Upper lobe of left lung (tissue), 6 donors: ENCODE data around the gene CAMK4. TPM values are rescaled to one million over a fixed set of nuclear protein-coding genes. Genes with fewer than 3 reads are reported as not detected.
"Not testable (repeated sequence)": the region's sequence is repeated elsewhere in the genome, so short reads cannot be mapped to it uniquely, and the experiment has no call there.

Experiments used
- ATAC-seq, 2 donors: fragments of 200-7000 bp; cut with Tn5 transposase; one replicate each; pipeline ENCODE4 v1.9.1; 2022; ENCODE audit warnings: mild to moderate bottlenecking in 2 of 2, moderate library complexity in 2 of 2; ENCODE audit not compliant: low FRiP score in 2 of 2
- DNase-seq, 2 donors: peaks; one replicate each; pipeline ENCODE4 v3.0.0-alpha.2; 2019 to 2020
- H3K27ac ChIP-seq, 4 donors: fragments of 200-600 bp; sonication (generic); one replicate each; pipeline ENCODE4 v1.5.1; 2016 to 2019
- H3K27me3 ChIP-seq, 4 donors: fragments of 200-600 bp; sonication (generic); one replicate each; pipeline ENCODE4 v1.5.1; 2017 to 2019
- H3K36me3 ChIP-seq, 4 donors: fragments of 200-600 bp; sonication (generic); one replicate each; pipeline ENCODE4 v1.5.1; 2016 to 2019
- H3K4me1 ChIP-seq, 4 donors: fragments of 200-600 bp; sonication (generic); one replicate each; pipeline ENCODE4 v1.5.1; 2018 to 2019
- H3K4me3 ChIP-seq, 4 donors: fragments of 200-600 bp; sonication (generic); one replicate each; pipeline ENCODE4 v1.5.1; 2017 to 2019; ENCODE audit warnings: mild to moderate bottlenecking in 2 of 4, moderate library complexity in 1 of 4
- H3K9me3 ChIP-seq, 4 donors: fragments of 200-600 bp; sonication (generic); one replicate each; pipeline ENCODE4 v1.5.1; 2018 to 2019
- CTCF ChIP-seq, 6 experiments: fragments of 450-650 bp in 4 of 6; fragments of 200-600 bp in 2 of 6; sonication (generic) in 2 of 6; IDR thresholded peaks; one replicate each; pipeline ENCODE4 v1.5.1; 2016 to 2019; ENCODE audit warnings: antibody characterized with exemption in 6 of 6
- EP300 ChIP-seq, 4 donors: sonication (generic); formaldehyde crosslinking; IDR thresholded peaks; one replicate each; pipeline ENCODE4 v1.5.1; 2017; ENCODE audit warnings: antibody characterized with exemption in 4 of 4, control low read depth in 2 of 4
- POLR2A ChIP-seq, 4 donors: fragments of 450-650 bp; IDR thresholded peaks; one replicate each; pipeline ENCODE4 v1.5.1; 2016 to 2017; ENCODE audit warnings: antibody characterized with exemption in 4 of 4, mild to moderate bottlenecking in 2 of 4
- POLR2AphosphoS5 ChIP-seq, 2 donors: sonication (generic); formaldehyde crosslinking; IDR thresholded peaks; one replicate each; pipeline ENCODE4 v1.5.1; 2017; ENCODE audit warnings: antibody characterized with exemption in 2 of 2
- whole genome bisulfite sequencing, 2 donors: methylation state at CpG; one replicate each; pipeline ENCODE4 v1.1.5; 2017 to 2018; 5-methylcytosine and 5-hydroxymethylcytosine counted together
- total RNA-seq, 6 donors: library from RNA; depleted of rRNA in 4 of 6; stranded (reverse); fragments of >200 nt in 4 of 6; gene quantifications; one replicate each; pipeline versions ENCODE4 v1.1.0 to v1.2.1, GENCODE V29; 2016 to 2021
- donor health status: DM: no; HTN: no; CAD: no; lungs with moderate emphysema.
- donor health status: DM: no; HTN: yes; CAD: no; lungs with severe emphysema.

CAMK4 gene
- total RNA-seq, 6 donors from 2014 or later, result 1.8 to 36.7 (median 2.2) TPM

DNA sequence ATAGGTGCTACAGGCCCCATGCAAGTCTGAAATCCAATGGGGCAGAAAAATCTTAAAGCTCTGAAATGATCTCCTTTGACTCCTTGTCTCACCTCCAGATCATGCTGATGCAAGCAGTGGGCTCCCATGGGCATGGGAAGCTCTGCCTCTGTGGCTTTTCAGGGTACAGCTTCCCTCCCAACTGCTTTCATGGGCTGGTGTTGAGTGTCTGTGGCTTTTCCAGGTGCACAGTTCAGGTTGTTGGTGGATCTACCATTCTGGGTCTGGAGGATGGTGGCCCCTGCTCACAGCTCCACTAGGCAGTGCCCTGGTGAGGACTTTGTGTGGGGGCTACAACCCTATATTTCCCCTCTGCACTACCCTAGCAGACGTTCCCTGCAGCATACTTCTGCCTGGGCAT is 184.6 kb downstream of the CAMK4 start:
- WGBS, 2 donors, result 88% methylated on average over 1 of the region's 1 CpG; no CpG with 5 or more reads in 1 of the 2 donors
- DNase-seq, result no peak
- no peak for ATAC-seq

GRCh38 chr5:111409266-111409665 is 185.1 kb downstream of the CAMK4 start:
- H3K27ac ChIP-seq, H3K4me1 ChIP-seq, DNase-seq, ATAC-seq, H3K27me3 ChIP-seq, H3K9me3 ChIP-seq, H3K36me3 ChIP-seq, H3K4me3 ChIP-seq: not testable (repeated sequence)

More for the DNA sequence above, 184.6 kb downstream of the CAMK4 start:
- no peaks in the 10 kb centered on the region for H3K36me3 ChIP-seq
- no peaks in the 10 kb centered on the region for H3K4me1 ChIP-seq
- TF ChIP-seq POLR2A (IDR thresholded peaks at IDR 0.05), result no peak
- TF ChIP-seq CTCF (IDR thresholded peaks at IDR 0.05), result no peak
- H3K27ac ChIP-seq, result no peak overlapping the region
- no peak overlapping the region for H3K4me3 ChIP-seq
- H3K27me3 ChIP-seq, result no peaks in the 10 kb centered on the region
- no peaks in the 10 kb centered on the region for H3K9me3 ChIP-seq

GRCh38 chr5:111410067-111410466 is 185.9 kb downstream of the CAMK4 start:
- WGBS, 2 donors, result 92 to 100% methylated on average over 3 of the region's 3 CpGs
- ATAC-seq, DNase-seq, H3K4me1 ChIP-seq, H3K36me3 ChIP-seq, H3K4me3 ChIP-seq, H3K27me3 ChIP-seq, H3K9me3 ChIP-seq, H3K27ac ChIP-seq: not testable (repeated sequence)

DNA sequence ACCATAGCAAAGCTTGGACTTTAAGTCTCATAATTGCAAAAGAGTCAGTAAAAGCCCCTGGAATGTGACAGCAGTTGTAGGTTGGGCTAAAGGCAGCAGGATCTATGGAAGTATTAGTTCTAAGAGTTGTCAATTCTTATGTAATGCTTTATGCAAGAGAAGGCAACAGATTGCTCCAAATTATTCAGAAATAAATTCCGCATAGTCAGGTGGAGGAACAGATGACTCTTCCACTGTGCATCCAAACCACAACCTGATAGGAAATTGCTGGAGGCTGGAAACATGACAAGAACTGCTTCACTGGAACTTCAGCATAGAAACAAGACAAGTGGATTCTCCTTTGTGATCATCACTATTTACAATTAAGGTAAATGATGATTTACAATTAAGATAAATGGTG is 187.1 kb downstream of the CAMK4 start:
- Histone ChIP-seq H3K27me3 (no peaks in the 10 kb centered on the region), H3K4me1 (no peaks in the 10 kb centered on the region), H3K36me3 (no peaks in the 10 kb centered on the region), H3K4me3 (no peak overlapping the region), H3K27ac (no peak overlapping the region), H3K9me3 (no peaks in the 10 kb centered on the region)
- ATAC-seq, result no peak
- WGBS, 2 donors, result 85 to 91% methylated on average over 1 of the region's 1 CpG
- TF ChIP-seq POLR2AphosphoS5 (IDR thresholded peaks at IDR 0.05), result no peak
- no peak for TF ChIP-seq POLR2A (IDR thresholded peaks at IDR 0.05)
- no peak for TF ChIP-seq CTCF (IDR thresholded peaks at IDR 0.05)
- no peak for TF ChIP-seq EP300 (IDR thresholded peaks at IDR 0.05)
- no peak for DNase-seq

- WGBS, 2 donors, result 90 to 94% methylated on average over 2 of the region's 2 CpGs
- H3K9me3 ChIP-seq, result no peaks in the 10 kb centered on the region
- DNase-seq (no peak), ATAC-seq (no peak)
- no peaks in the 10 kb centered on the region for H3K36me3 ChIP-seq
- TF ChIP-seq CTCF (IDR thresholded peaks at IDR 0.05) (no peak), POLR2AphosphoS5 (IDR thresholded peaks at IDR 0.05) (no peak), EP300 (IDR thresholded peaks at IDR 0.05) (no peak), POLR2A (IDR thresholded peaks at IDR 0.05) (no peak)
- H3K27ac ChIP-seq, result no peak overlapping the region
- H3K27me3 ChIP-seq, result no peaks in the 10 kb centered on the region
- no peaks in the 10 kb centered on the region for H3K4me1 ChIP-seq
- no peak overlapping the region for H3K4me3 ChIP-seq
Observed at GRCh38 chr5:111412593-111412992, 188.4 kb downstream of the CAMK4 start.

- 90 to 91% methylated on average over 3 of the region's 3 CpGs for WGBS, 2 donors
- no peak for ATAC-seq
- Histone ChIP-seq H3K9me3 (no peaks in the 10 kb centered on the region), H3K27me3 (no peaks in the 10 kb centered on the region), H3K4me1 (no peaks in the 10 kb centered on the region), H3K36me3 (no peaks in the 10 kb centered on the region), H3K4me3 (no peak overlapping the region), H3K27ac (no peak overlapping the region)
- DNase-seq, result no peak
- no peak for TF ChIP-seq POLR2AphosphoS5 (IDR thresholded peaks at IDR 0.05)
- TF ChIP-seq EP300 (IDR thresholded peaks at IDR 0.05), result no peak
- no peak for TF ChIP-seq POLR2A (IDR thresholded peaks at IDR 0.05)
- no peak for TF ChIP-seq CTCF (IDR thresholded peaks at IDR 0.05)
Observed at GRCh38 chr5:111415053-111415452, 190.9 kb downstream of the CAMK4 start.
